ENCODE data around the gene C16orf54.
"Not testable (repeated sequence)": the region's sequence is repeated elsewhere in the genome, so short reads cannot be mapped to it uniquely, and the experiment has no call there.

C16orf54 gene, protein sequence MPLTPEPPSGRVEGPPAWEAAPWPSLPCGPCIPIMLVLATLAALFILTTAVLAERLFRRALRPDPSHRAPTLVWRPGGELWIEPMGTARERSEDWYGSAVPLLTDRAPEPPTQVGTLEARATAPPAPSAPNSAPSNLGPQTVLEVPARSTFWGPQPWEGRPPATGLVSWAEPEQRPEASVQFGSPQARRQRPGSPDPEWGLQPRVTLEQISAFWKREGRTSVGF

DNA sequence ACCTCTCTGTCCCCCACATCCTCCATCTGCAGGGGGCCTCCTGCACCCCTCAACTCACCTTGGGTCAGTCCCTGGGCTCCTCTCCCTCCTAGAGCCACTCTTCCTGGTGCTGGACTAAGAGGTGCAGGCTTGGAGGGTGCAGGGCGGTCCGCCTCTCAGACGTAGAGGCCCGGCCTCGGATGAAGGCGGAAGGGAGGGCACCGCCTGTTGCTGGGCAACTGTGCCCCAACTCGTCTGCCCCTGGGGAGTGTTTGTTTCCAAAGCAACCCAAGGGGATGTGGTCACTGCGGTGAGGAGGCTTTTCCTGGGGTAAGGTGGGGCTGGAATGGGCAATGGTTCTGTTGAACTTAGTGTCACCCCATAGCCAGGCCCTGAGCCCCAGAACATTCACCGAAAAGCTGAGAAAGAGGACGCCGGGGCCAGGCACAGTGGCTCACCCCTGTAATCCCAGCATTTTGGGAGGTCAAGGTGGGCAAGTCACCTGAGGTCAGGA lies at the start of gene C16orf54:
C16orf54 (minus strand) TSS at position 138 of the 493 bp plus-strand sequence. CDS start 1,039 bp downstream, outside the sequence.
- DNase-seq = no peak

DNA sequence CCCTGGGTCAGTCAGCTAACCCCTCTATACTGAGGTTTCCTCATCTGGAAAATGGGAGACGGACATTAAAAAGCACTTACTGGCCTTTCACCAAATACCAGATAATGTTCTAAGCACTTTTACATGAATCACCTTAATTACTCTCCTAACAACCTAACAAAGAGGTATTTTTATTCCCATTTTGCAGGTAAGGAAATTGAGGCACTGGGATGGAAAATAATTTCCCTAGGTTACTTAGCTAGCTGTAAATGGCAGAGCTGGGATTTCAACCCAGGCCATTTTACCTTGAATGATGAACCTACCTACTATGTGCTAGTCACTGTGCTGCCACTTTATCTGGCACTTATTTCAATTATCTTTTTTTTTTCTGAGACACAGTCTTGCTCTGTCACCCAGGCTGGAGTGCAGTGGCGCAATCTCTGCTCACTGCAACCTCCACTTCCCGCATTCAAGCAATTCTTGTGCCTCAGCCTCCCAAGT lies 48.5 kb upstream of the C16orf54 start:
- no peak for DNase-seq

DNA sequence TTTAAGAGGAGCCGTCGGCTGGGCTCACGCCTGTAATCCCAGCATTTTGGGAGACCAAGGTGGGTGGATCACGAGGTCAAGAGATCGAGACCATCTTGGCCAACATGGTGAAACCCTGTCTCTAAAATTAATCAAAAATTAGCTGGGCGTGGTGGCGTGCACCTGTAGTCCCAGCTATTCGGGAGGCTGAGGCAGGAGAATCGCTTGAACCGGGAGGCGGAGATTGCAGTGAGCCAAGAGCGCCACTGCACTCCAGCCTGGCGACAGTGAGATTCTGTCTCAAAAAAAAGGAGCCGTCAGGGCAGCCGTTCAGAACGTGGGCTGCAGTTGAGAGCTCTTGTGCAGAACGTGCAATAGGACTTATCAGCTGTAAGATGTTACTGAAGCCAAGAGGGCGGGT lies 47.4 kb upstream of the C16orf54 start:
- DNase-seq = not testable (repeated sequence)

DNA sequence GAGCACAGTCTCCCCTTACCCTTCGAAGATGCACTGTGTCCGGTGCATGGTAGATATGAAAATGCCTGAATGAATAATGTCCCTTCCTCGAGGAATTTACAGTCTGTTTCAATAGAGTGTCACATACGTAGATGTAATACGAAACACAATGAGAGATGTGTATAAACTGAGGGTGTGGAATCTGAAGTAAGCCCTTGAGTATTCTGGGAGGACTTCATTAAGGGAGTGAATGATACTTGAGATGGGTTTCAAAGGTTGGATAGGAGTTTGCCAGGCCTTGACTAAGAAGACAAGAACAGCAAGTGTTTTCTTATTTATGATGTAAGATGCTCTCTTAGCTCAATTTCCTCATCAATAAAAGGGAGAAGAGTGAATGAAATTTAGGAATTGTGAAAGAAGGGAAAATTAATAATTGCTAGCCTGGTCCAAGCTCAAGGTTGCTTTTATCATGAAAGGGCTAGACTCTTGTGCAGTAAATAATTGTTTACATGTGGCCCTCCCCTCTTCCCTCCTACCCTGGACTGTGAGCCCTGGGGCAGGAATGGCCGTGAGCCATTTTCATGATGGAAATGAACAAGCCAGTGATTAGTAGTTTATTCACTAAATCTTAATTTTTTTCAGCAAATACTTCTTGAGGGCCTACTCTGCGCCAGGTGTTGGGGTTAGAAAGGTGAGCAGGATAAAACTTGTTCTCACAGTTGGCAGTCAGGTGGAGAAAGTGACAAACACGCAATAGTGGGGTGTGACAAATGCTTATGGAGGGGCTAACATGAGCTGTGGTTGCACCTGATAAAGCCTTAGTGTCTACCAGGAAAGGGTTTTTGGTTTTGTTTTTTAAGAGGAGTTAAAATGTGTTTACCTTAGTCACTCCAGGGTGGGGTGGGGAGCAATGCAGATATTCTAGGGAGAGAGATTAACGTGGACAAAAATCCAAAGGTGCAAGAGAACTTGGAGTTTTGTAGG lies 46.3 kb upstream of the C16orf54 start:
- DNase-seq = no peak

DNA sequence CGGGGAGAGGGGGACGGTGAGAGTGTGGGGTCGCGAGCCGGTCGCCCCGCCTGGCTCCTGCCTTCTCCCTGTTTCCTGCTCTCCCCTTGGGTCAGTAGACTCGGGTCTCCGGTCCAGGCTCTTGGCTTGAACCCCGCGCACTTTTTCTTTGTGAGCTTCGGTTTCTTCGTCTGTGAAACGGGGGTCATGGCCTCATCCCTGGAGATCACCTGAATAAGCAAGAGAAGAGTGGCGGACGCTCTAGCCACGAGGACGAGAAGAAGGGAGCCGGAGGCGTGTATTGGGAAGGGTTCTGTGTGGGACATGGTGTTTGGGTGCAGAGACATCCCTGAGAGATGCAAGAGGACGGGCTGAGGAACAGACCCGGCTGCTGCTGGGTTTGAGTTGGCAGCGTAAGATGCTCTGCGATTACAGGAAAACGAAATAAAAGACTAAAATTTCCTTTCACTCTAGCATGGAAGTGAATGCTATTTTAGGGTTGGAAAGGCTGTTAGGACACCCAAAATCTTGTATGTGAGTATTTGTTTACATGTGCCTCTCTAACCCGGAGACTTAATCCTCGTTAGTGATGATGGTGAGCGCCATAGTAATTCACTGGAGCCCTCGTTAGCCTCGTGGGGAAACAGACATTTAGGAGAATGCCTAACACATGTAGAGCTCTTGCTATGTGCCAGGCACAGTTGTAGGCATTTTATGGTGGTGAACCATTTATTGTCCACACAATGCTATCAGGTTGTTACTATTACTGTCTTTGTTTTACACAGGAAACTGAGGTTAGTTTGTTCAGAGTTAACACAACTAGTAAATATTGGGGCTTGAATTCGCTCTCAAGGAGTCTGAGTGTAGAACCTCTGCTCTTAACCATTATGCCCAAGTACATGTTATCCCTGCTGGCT lies 45.4 kb upstream of the C16orf54 start:
- no peak for DNase-seq

DNA sequence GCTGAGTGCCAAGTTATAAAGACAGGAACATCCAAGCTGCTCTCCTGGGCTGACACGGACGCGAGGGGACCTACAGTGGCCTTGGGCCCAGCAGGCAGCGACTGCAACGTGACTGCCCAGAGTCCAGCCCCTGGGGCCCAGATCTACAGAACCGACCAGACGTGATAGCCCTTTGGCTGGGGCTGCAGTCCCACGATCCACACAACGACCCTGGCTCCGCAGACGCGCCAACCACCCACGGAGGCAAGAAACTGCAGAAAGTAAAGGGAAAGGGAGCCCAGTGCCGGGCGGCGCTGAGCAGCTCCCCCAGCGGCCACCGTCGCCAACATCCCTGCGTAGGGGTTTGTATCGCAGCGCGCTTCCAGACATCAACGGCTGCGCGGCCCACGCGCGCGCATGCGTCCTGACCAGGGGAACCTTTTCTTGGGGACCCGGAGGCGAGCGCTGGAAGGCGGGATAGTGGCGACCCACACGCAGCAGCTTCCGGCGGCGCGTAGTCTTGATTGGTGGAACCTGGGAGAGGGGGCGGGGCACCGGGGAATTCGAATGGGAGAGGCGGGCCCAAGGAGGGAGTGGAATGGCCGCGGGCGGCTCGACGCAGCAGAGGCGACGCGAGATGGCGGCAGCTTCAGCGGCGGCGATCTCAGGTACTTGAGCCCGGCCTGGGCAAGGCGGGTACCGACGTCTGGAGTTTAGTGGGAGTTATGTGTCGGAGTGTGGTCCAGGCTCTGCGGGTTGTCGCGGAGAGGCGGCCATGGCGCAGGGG lies 44.6 kb upstream of the C16orf54 start, which contains the start of gene KIF22:
KIF22 (plus strand) TSS at position 569 of the 766 bp plus-strand sequence; CDS start at position 578, 9 bp downstream.
- DNase-seq = peak; percentile 88 to 90

DNA sequence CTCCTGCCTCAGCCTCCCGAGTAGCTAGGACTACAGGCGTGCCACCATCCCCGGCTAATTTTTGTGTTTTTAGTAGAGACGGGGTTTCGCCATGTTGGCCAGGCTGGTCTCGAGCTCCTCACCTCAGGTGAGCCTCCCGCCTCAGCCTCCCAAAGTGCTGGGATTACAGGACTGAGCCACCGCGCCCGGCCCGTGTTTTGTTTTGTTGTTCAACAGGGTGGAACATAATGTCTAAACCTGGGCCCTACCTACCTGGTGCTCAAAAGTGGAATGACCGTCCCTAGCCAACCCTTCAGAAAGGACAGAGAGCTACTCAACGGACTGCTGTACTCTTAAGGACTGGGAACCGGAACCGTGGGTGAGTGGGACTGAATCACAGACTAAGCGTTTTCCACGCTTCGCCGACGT lies 44.0 kb upstream of the C16orf54 start:
- no peak for DNase-seq

DNA sequence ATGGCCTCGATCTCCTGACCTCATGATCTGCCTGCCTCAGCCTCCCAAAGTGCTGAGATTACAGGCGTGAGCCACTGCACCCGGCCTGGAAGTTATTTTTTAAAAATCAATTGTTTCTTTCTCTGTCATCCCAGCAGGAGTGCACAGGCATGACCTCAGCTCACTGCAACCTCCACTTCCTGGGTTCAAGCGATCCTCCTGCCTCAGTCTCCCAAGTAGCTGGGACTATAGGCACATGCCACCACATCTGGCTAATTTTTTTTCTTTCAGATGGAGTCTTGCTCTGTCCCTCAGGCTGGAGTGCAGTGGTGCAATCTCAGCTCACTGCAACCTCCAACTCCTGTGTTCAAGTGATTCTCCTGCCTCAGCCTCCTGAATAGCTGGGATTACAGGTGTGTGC lies 41.4 kb upstream of the C16orf54 start:
- DNase-seq = not testable (repeated sequence)

DNA sequence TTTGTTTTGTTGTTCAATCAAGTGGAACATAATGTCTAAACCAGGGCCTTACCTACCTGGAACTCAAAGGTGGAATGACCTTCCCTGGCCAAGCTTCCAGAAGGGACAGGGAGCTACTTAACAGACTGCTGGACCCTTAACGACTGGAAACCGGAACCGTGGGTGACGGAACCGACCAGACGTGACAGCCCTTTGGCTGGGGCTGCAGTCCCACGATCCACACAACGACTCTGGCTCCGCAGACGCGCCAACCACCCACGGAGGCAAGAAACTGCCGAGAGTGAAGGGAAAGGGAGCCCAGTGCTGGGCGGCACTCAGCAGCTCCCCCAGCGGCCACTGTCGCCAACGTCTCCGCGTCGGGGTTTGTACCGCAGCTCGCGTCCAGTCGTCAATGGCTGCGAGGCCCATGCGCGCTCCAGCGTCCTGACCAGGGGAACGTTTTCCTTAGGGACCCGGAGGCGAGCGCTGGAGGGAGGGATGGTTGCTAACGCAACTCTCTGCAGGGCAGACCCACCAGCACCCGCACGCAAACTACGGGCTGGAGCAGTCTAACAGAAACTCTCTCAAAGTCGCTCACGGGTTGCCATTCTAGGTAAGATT lies 39.2 kb upstream of the C16orf54 start:
- no peak for DNase-seq

DNA sequence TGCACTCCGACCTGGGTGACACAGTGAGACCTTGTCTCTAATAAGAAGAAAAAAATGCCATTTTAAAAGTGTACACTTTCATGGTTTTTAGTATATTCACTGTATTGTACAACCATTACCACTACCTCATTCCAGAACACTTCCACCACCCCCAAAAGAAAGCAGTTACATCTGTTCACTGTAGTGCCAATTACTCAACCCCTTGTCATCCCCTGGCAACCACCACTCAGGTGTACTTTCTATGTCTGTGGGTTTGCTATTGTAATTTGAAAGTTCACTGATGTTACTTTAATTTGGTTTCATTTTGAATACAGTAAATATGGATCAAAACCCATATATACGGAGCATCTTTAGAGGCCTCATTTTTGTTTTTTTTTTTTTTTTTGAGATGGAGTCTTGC lies 38.4 kb upstream of the C16orf54 start:
- no peak for DNase-seq

DNA sequence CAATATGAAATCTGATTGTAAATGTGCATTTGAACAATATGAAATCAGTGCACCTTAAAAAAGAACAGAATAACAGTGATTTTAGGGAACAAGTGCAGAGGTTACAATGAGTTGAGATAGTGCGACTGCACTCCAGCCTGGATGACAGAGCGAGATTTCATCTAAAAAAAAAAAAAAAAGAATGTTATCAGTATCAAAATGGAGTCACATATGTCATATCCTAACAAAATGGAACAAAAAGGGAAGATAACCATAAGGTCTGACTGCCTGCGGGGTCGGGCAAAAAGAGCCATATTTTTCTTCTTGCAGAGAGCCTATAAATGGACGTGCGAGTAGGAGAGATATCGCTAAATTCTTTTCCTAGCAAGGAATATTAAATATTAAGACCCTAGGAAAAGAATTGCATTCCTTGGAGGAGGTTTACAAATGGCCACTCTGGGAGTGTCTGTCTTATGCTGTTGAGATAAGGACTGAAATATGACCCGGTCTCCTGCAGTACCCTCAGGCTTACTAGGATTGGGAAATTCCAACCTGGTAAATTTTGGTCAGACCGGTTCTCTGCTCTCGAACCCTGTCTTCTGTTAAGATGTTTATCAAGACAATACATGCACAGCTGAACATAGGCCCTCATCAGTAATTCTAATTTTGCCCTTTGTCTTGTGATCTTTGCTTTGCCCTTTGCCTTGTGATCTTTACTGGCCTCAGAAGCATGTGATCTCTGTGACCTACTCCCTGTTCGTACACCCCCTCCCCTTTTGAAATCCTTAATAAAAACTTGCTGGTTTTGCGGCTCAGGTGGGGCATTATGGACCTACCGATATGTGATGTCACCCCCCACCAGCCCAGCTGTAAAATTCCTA lies 37.5 kb upstream of the C16orf54 start:
- DNase-seq = not testable (repeated sequence)

DNA sequence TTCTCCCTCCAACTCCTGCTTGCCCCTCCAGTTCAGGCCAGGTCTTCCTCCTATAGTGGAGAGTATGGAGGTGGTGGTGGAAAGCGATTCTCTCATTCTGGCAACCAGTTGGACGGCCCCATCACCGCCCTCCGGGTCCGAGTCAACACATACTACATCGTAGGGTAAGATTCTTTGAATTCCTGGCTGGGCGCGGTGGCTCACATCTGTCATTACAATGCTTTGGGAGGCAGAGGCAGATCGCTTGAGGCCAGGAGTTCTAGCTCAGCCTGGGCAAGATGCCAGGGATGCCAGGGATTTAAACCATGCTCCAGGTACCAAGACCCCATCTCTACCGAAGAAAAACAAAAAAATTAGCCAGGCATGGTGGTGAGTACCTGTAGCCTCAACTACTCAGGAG lies 33.7 kb upstream of the C16orf54 start:
- DNase-seq = no peak

DNA sequence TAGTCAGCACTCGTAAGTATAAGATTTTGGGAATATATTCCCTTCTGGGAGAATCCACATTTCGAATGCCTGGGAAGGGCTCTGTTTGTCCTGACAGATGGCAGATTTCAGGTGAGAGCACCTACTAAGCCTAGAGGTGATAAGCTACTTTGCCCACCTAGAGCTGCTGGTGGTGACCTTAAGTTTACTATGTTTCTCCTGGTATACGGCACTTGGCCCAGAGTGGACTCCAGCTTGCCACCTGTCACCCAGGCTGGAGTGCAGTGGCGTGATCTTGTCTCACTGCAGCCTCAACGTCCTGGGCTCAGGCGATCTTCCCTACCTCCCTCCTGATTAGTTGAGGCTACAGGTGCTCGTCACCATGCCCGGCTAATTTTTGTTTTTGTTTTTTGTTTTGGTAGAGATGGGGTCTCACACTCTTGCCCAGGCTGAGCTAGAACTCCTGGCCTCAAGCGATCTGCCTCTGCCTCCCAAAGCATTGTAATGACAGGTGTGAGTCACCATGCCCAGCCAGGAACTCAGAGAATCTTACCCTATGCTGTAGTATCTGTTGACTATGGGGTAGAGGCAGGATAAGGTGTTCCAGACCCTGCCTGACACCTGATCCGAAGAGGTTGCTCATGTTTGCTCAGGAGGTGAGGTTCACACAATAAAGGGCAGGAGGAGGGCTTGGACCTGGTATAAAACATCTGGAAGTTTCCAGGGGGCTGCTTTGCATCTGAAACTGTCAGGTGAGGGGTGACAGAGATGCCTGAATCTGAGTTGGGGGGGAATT lies 32.0 kb upstream of the C16orf54 start, which contains the start of gene ZG16:
ZG16 (plus strand) TSS at position 681 of the 775 bp plus-strand sequence. CDS start 1,011 bp downstream, outside the sequence.
- no peak for DNase-seq

DNA sequence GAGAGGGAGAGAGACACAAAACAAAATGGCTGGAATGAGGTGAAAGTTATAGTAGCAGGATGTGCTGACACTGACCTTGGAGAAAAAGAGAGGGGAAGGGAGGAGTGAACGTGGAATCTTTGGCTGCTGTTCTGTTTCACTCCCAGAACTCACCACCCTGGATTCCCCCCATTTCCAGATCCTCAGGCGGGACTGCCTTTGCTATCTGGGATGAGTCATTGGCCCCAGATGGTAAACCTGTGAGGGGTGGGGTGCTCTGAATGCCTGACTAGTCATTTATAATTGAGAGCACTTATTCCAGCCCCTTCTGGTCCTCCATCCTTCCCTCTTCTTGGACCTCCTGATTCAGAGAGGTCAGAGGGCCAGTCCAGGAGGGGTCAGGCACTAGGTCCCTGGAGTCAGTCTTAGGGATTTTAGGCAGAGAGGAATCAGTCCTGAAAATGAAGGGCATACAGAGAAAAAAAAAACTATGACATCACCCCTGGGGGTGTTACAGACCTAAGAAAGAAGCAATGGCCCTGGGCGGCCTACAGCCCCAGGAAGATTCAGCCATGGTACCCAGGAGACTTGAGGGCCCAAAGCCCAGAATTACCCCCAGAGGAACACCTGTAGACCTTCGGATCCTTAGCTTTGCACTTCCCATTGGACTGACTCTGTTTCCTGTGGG lies 30.1 kb upstream of the C16orf54 start:
- DNase-seq = no peak

DNA sequence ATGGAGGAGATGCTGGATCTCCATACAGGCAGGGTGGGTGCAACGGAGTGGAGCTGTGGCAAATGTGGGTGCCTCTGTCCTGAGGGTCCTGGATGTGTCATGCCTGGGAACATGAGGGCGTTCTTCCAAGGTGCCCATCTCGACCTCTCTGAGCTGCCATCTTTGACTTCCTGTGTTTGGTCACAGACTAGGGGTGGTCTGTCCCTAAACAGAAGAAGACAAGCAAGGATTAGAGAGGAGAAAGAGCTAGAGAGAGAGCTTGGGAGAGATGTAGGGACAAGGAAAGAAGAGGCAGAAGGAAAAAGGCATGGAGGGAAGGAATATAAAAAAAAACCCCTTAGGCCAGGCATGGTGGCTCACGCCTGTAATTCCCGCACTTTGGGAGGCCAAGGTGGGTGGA lies 28.9 kb upstream of the C16orf54 start:
- DNase-seq = no peak

DNA sequence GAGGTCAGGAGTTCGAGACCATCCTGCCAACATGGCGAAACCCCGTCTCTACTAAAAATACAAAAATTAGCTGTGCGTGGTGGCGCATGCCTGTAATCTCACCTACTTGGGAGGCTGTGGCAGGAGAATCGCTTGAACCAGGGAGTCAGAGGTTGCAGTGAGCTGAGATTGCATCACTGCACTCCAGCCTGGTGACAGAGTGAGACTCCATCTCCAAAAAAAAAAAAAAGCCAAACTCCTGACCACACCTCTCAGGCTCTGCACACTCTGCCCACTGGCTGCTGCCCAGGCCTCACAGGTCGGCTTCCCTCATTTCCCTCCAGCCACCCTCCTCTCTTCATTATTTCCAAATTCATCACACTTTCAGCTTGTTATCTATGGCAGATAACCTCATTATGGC lies 26.5 kb upstream of the C16orf54 start:
- DNase-seq = not testable (repeated sequence)

DNA sequence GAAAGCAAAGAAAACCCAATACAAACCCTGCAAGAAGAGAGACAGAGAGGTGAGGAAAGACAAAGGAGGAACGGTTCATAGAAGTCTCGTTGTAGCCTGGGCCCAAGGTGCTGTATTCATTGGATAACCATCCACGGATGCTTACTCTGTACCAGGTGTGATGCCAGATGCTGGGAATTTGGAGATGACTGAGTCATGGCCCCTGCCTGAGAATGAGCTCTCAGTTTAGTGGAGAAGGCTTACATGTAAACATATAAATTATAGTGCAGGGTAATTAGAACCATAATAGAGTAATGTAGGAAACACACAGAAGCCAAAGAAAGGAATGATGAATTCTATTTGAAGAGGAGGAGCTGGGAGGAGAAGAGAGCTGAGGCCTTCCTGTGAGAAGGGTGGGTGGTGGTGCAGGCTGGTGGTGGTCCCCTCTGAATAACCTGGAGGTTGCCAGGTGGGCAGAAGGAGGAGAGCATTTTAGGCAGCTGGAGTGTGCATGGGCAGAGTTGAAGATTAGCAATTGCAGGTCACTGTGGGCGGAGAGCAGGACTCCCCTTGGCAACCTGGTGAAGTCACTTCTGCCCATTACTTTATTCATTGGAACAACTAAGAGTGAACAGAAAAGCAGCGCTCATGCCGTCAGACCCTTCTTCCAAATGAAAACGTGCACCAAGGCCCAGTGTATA lies 24.6 kb upstream of the C16orf54 start:
- DNase-seq = no peak

DNA sequence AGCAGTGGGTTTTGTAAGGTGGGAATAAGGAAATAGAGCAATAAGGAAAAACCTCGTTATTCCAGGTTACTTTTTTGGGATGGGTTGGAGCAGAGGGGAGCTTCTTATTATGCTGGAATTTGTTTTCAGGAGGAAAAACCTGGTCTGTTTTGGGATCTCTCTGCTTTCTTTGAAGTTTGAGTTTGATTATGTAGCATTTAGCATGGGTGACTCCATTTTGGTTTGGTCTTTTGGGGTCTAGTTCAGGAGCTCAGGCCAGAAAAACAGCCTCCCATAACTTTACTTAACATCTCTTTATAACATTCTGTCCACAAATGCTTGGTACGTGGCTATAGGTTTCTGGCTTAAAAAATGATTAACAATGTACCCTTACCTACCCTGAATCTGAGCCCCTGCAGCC lies 23.7 kb upstream of the C16orf54 start:
- DNase-seq = no peak

All from NCI-H187 (cell line).